Loucy (cell line): Measurements from ENCODE around the gene BRIP1.

Experiments used
- CTCF ChIP-seq: fragments of 200-600 bp; sonication (generic); conservative IDR thresholded peaks from 2 replicates; pipeline ENCODE4 v1.5.1; 2014; ENCODE audit warnings: mild to moderate bottlenecking, antibody characterized with exemption, low read length
- EZH2phosphoT487 ChIP-seq: fragments of 200-600 bp; IDR thresholded peaks from 2 replicates; pipeline ENCODE4 v1.6.1; 2018; ENCODE audit warnings: antibody characterized with exemption, mild to moderate bottlenecking, moderate library complexity, borderline replicate concordance

GRCh38 chr17:61728297-61728836 is 135.0 kb downstream of the BRIP1 start:
- no peak for TF ChIP-seq CTCF
- no peak for TF ChIP-seq EZH2phosphoT487
